ENCODE measurements around the gene DDI1.
"Not testable (repeated sequence)": the region's sequence is repeated elsewhere in the genome, so short reads cannot be mapped to it uniquely, and the experiment has no call there.

Gene DDI1

GRCh38 chr11:104041792-104042191, 5.4 kb downstream of the DDI1 start:
- DNase-seq (ENCODE audit: low read depth), result no peak

DNA sequence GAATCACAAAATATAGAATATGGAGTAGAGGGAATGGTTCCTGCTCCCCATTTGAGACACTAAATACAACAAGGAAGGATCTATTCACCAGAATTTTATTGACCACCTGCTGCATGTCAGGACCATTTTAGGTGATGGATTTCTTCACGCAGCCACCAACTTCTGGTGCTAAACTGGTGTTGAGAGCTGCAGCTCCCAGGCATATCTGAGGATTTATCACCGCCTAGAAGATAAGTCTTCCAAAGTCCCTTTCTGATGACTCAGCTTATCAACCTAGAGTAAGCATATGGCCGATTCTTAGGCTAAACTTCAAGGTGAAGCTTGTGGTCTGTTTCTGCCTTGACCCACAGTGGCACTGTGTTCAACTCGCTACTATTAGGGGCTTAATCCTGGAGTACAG, 6.7 kb downstream of the DDI1 start:
- DNase-seq (ENCODE audit: low read depth), result no peak

- DNase-seq (ENCODE audit: low read depth), result no peak
Observed at GRCh38 chr11:104043678-104044239, 7.3 kb downstream of the DDI1 start.

DNA sequence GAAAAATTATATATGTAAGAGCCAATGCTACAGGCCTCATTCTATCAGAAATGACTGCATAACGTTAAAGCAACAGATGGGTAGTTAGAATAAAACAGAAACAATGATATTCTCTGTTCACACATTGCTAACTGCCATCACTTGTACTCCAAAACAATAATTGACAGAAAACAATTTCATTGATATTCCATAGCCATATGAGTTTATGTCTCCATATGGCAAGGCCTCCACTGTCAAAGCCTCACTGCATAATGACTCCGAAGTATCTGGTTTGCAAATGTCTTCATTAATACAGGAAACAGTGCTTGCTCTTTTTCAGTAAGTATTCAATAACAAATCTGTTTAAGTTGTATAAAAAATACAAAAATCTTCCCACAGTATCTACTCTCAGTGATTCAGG, 9.9 kb downstream of the DDI1 start:
- no peak for DNase-seq (ENCODE audit: low read depth)

- not testable (repeated sequence) for DNase-seq (ENCODE audit: low read depth)
Observed at GRCh38 chr11:104046858-104047257, 10.4 kb downstream of the DDI1 start.

DNA sequence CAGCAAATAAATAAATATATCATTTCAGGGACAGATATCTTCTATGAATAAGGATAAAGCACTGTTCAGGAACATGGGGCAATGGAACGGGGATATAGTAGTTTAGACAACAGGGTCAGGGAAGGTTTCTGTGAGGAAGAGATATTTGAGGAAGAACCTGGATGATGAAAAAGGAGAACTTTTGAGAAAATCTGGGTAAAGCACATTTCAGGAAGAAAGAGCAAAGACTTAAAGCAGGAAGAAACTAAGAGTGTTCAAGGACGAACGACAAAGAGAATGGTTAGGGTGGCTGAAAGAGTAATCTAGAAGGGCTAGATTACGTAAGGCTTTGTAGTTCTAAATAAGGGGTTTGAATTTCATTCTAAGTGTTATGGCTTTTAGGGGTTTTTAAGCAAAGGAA, 12.7 kb downstream of the DDI1 start:
- no peak for DNase-seq (ENCODE audit: low read depth)

DNA sequence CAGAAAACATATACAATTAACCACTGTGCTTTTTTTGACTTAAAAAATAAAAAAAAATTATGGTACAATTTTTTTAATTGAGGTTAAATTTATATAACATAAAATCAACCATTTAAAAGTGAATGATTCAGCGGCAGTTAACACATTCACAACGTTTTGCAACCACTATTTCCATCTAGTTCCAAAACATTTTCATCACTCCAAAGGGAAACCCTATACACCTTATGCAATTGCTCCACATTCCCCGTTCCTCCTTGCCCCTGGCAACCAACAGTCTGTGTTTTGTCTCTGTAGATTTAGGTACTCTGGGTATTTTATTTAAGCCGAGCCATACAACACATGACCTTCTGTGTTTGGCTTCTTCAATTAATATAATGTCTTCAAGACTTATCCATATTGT, 15.3 kb downstream of the DDI1 start:
- DNase-seq (ENCODE audit: low read depth), result no peak

DNA sequence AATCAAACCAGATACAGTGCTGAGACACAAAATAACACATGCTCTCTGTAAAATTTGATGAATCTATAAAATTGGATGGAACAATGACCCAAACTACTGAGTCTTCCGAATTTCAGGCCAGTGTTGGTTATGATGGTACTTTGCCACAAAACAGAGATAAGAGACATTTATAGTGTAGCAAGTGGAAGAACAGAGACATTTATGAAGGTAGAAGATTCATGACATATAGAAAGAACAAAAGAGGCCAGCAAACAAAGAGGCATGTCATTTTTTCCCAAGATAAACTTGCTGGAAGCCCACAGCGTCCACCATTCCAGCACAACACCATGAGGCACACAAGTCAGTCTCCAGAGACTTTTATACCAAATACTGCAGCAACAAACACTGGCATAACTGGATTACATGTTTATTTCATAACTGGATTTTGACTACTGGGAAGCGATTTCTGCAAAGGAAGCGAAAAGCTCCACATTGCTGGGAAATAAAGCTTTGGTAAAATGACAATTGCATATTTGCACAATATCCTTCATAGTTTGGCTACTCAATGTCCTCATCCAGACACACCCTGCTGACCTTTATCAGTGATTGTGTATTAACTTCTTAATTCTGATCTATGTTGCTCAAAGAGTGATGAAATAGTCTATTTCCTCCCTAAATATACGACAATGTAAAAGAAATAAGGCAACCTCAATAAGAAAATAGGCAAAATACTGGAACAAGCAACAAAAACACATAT, 17.5 kb downstream of the DDI1 start:
- no peak for DNase-seq (ENCODE audit: low read depth)

DNA sequence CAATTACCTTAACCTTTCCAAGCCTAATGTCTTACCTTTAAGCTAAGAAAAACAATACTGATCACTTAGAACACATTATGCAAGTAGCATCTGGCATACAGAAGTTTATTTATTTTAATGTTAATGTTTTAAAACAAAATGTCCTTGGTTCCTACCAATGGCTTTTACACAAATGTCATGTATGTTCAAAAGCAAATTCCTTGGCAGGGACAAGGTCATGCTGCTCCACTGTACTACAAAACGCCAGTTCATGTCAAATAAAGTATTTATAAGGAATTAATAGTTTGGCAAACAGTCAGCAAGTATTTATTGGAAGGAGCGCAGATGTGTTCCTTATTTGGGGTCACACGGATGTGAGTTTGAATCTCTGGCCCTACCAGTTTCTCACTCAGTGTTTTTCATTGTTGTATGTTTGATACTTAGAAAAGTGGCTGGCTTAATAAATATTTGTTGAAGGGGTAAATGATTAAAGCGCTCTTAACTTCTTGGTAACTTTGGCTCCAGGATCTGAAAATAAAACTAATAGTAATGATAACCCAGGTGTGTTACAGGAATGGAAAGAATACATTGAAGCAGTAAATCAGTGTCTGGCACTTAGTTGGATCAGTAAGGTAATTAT, 18.6 kb downstream of the DDI1 start:
- DNase-seq (ENCODE audit: low read depth), result no peak

- no peak for DNase-seq (ENCODE audit: low read depth)
Observed at GRCh38 chr11:104055596-104055995, 19.2 kb downstream of the DDI1 start.

DNA sequence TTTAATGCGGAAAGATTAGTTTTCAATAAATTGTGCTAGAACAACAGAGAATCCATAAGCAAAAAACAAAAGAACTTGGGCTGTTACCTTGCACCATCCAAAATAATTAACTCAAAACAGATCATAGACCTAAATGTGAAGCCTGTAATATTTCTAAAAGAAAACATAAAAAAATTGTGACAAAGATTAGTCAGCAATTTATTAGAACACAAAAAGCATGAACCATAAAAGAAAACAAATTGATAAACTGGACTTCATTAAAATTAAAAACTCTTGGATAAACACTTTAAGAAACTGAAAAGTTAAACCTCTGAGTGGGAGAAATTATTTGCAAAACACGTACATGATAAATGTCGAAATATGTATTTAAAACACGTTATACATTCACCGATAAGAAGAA, 21.5 kb downstream of the DDI1 start:
- DNase-seq (ENCODE audit: low read depth), result no peak

DNA sequence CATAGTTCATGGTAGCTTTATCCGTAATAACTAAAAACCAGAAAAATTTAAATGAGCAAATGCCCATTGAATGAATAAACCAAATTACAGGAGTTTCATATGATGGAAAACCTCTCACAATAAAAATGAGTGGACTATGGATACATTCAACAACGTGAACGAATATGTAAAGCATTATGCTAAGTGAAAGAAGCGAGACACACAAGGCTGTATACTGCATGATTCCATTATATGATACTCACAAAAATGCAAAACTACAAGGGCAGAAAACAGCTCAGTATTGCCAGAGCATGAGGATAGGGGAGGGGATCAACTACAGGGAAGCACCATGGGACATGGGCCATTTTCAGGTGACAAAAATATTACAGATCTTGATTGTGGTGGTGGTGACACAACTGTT, 22.2 kb downstream of the DDI1 start:
- no peak for DNase-seq (ENCODE audit: low read depth)

DNA sequence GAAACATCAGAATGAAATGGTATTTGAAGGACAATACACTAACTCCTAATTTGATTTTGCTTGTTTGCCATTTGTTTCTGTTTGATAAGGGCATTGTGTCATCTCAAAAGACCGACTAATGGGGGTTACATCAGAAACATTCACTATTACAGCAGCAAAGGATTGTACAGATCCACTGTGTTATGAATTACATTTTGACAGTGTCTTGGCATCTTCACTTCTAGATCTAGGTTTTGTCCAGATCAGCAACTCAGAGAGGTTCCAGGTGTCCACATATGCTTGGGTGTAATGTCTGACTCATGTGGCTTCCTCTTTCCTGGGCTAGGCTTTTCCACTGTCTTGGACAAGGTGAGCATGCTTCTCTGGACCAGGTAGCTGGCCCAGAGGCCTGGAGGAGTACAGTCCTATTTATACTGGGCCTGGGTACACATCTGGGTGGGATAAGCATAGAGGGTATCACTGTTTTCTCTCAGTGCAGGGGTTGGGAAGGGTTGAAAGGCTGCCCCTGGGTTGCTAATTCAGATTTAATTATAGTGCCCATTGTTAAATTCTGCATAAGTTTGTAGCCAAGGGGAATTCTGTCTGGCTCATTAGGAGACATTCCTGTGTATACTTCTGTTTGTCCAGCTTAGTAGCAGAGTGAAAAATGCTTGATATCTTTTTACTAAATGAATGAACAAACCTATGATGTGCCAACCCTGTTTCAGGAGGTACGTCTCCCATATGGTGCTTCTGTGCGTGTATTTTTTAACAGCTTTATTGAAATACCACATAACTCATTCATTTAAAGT, 23.8 kb downstream of the DDI1 start:
- no peak for DNase-seq (ENCODE audit: low read depth)

- DNase-seq (ENCODE audit: low read depth), result no peak
Observed at GRCh38 chr11:104060820-104061219, 24.4 kb downstream of the DDI1 start.

DNA sequence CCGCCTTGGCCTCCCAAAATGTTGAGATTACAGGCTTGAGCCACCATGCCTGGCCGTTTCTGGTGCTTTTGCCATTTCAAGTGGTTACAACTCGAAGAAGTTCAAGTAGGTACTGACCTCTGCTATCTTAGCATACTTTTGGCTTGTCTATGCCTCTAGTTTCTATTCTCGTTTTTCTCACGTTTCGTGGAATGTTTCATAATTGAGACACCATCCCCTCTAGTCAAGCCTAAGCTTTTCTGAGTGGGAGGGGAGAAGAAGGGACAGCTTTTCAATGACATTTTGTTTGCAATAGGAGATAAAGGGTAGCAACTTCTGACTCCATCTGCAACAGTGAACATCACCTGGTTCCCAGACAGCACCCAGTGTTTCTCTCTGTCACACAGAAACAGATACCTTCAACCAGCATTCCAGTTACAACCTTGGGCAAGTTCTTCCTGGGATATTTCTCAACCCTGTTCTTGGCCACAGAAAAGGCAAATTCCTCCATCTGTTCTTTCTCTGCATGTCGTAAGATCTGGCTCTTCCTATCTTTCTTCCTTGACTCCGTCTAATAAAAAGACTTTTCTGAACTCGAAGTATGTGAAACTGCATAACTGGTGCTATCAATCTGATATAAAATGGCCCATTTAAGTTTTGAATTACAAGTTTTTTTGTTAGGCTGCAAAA, 25.5 kb downstream of the DDI1 start:
- DNase-seq (ENCODE audit: low read depth), result no peak

DNA sequence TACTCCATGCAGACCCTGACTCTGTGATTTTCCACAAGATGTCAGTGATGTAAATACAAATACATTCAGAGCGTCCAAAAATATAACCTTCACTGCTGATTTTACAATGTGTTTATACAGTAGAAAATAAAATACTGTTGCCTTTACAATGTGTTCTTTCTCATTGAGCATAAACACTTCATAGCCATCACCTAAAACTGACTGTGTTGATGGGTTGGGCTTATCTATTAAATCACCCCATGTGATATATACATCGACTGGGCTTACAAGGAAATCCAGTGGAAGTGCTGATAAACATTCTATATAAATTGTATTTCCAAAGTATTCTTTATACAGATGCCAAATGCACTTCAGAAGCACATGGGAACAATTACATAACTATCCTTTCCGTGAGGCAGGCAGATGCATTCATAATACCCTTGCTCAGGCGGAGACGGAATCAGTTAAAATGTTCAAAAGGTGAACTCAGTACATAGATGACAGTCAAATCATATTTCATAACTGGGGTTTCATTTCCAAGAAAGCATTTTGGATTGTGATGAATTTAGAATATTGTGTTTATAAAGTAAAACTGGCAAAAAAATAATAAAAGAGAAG, 27.7 kb downstream of the DDI1 start:
- DNase-seq (ENCODE audit: low read depth), result no peak

DNA sequence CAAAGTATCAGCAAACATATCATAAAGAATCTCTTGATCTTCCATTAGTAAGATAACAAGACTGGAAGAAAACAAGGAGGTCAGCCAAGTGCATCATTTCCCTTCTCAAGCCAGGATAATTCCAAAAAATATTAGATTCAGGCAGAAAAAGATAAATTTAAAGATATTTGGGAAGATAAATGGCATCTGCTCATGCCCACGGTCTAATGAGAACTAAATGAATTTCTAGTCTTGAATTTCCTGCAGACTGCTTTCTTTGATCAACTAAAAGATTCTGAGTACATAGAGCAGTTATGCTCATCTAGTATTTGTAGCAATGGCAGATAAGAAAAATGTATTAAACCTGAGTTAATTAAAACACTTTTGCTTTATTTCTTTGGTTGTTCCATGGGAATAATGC, 31.1 kb downstream of the DDI1 start:
- no peak for DNase-seq (ENCODE audit: low read depth)

- no peak for DNase-seq (ENCODE audit: low read depth)
Observed at GRCh38 chr11:104073950-104074705, 37.7 kb downstream of the DDI1 start.

GRCh38 chr11:104075091-104075490, 38.7 kb downstream of the DDI1 start:
- no peak for DNase-seq (ENCODE audit: low read depth)

DNA sequence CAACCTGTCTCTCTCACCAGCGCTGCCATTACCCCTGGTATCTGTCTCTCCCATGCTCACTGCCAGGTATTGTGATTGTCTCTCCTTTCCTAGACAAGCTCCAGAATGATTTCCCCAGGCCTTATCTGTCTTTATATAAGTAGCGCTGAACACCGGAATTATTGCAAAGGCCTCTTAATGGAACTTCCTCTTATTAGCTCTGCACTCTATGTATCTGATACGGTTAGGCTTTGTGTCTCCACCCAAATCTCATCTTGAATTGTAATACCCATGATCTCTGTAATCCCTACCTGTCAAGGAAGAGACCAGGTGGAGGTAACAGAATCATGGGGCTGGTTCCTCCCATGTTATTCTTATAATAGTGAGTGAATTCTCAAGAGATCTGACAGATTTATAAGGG, 39.3 kb downstream of the DDI1 start:
- DNase-seq (ENCODE audit: low read depth), result no peak

DNA sequence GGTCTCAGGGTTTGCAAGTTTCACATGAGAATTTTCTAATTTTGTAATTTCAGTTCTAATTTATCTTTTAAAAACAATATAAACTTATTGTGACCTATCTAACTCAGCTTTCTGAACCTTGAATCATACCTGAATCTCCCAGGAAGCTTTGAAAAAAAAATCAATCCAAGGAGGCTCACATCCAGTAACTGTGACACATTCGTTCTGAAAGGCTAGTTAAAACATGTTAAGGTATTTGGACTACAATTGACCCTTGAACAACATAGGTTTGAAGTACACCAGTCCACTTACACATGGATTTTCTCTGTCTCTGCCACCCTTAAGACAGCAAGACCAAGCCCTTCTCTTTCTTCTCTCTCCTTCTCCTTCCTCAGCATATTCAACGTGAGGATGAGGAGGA, 40.0 kb downstream of the DDI1 start:
- DNase-seq (ENCODE audit: low read depth), result no peak

Measured in GM04504 (cell line).